NCI-H2029 (cell line): Measurements from ENCODE around the gene SLC28A1.
"Not testable (repeated sequence)": the region's sequence is repeated elsewhere in the genome, so short reads cannot be mapped to it uniquely, and the experiment has no call there.

Experiments used
- DNase-seq: peaks from one replicate; lab custom pipeline; 2025; lab: John Stamatoyannopoulos, UW

The SLC28A1 gene, protein sequence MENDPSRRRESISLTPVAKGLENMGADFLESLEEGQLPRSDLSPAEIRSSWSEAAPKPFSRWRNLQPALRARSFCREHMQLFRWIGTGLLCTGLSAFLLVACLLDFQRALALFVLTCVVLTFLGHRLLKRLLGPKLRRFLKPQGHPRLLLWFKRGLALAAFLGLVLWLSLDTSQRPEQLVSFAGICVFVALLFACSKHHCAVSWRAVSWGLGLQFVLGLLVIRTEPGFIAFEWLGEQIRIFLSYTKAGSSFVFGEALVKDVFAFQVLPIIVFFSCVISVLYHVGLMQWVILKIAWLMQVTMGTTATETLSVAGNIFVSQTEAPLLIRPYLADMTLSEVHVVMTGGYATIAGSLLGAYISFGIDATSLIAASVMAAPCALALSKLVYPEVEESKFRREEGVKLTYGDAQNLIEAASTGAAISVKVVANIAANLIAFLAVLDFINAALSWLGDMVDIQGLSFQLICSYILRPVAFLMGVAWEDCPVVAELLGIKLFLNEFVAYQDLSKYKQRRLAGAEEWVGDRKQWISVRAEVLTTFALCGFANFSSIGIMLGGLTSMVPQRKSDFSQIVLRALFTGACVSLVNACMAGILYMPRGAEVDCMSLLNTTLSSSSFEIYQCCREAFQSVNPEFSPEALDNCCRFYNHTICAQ

DNA sequence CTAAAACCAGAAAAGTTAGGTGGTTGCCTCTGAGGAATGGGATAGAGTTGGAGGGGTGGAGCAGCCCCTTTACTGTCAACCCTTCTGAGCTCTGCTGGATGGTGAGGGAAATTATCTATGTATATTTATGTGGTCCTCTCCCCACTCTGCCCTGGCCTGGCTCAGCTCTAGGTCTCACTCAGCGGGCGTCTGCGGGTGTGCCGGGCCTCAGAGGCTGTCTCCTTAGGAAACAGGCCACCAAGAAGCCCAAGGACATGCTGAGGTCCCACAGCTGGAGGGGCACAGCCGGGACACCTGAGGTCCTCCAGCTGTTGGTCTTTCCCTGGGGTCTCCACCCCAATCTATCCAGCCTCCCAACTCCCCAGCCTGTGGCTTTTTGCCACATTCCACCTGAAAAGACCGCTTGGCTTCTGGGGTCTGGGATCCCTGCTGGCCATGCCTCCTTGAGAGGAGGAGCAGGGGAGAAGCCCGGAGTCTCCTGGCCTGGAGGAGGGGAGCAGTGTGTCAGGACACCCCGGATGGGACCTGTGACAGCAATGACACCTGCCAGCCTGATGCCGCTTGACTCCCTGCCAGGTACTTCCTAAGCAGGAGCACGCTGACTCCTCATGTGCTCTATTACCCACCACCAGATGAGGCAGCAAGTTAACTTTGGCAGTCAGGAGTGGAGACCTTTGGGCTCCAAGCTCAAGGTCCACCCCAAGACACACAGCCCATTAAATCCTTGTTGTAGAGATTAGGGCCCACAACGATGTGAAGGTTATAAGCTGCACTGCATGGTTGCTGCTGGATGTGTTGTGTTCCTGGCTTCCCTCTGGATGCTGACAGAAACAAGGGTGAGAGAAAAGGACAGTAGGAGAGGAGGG, at the start of gene SLC28A1:
SLC28A1 (plus strand) TSS at position 747 of the 866 bp plus-strand sequence. CDS start 3,099 bp downstream, outside the sequence.
- no peak for DNase-seq

- DNase-seq: no peak
Observed at GRCh38 chr15:84834969-84835368, 49.5 kb upstream of the SLC28A1 start.

GRCh38 chr15:84835661-84836337, 48.7 kb upstream of the SLC28A1 start:
- DNase-seq: no peak

- DNase-seq: no peak
Observed at GRCh38 chr15:84836844-84837243, 47.6 kb upstream of the SLC28A1 start.

DNA sequence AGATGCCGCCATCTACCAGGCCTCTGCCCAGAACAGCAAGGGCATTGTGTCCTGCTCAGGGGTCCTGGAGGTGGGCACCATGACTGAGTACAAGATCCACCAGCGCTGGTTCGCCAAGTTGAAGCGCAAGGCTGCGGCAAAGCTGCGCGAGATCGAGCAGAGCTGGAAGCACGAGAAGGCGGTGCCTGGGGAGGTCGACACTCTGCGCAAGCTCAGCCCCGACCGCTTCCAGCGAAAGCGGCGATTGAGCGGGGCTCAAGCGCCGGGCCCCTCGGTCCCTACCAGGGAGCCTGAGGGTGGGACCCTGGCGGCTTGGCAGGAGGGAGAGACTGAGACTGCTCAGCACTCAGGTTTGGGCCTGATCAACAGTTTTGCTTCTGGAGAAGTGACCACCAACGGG, 44.7 kb upstream of the SLC28A1 start:
- no peak for DNase-seq

DNA sequence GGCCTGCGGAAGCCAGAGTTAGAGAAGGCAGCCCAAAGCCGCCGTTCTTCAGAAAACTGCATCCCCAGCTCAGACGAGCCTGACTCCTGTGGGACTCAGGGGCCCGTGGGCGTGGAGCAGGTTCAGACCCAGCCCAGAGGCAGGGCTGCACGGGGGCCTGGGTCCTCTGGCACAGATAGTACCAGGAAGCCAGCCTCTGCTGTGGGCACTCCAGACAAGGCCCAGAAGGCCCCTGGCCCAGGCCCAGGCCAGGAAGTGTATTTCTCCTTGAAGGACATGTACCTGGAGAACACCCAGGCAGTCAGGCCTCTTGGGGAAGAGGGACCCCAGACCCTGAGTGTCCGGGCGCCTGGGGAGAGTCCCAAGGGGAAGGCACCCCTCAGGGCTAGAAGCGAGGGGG, 44.2 kb upstream of the SLC28A1 start:
- no peak for DNase-seq

GRCh38 chr15:84840741-84841429, 43.6 kb upstream of the SLC28A1 start:
- DNase-seq: no peak

DNA sequence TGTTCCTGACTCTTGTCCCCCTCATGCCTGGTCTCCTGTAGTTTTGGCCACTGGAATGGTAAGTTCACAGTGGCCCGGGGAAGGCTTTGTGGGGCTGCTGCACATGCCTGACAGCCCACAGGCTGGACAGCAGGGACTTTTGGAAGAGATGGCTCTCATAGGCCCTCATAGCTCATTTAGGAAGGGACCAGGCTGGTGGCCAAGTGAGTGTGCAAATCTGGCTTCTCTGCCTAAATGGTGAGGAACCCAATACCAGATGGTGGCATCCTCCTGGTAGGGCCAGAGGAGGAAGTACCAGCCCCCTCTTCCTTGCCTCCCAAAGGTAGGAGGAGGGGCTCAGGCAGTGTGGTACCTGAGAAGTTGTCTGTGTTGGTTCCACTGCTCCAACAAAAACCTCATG, 41.7 kb upstream of the SLC28A1 start:
- no peak for DNase-seq

- no peak for DNase-seq
Observed at GRCh38 chr15:84844964-84845363, 39.5 kb upstream of the SLC28A1 start.

DNA sequence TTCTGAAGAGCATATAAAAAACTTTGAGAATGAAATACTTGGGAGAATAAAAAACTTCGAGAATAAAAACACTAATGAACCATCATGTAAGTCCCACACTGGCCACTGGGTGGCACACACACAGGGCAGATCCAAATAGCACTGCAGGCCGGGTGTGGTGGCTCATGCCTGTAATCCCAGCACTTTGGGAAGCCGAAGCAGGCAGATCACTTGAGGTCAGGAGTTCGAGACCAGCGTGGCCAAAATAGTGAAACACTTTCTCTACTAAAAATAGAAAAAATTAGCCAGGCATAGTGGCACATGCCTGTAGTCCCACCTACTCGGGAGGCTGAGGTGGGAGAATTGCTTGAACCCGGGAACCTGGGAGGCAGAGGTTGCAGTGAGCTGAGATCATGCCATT, 38.8 kb upstream of the SLC28A1 start:
- DNase-seq: not testable (repeated sequence)

DNA sequence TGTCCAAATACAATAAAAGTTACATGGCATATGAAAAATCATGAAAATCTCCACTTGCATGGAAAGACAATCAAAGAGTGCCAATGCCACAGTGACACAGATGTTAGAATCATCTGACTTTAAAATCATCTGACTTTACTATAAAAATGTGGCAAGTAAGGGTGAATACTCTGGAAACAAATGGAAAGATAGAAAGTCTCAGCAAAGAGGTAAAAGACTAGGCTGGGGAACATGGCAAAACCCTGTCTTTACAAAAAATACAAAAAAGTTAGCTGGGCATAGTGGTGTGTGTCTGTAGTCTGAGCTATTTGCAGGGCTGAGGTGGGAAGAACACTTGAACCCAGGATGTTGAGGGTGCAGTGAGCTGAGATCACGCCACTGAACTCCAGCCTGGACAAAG, 38.2 kb upstream of the SLC28A1 start:
- DNase-seq: no peak

DNA sequence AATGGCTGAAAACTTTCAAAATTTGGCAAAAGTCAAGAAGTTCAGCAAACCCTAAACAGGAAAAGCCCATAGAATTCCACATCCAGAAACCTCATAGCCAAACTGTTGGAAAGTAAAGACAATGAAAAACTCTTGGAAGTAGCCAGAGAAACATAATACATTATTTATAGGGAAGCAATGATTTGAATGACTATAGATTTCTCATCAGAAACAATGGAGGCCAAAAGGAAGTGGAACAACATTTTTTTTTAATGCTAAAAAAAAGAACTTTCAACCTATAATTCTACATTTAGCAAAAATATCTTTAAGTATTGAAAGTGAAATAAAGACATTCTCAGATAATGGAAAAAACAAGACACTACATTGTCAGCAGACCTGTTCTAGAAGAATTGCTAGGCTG, 37.1 kb upstream of the SLC28A1 start:
- DNase-seq: no peak

DNA sequence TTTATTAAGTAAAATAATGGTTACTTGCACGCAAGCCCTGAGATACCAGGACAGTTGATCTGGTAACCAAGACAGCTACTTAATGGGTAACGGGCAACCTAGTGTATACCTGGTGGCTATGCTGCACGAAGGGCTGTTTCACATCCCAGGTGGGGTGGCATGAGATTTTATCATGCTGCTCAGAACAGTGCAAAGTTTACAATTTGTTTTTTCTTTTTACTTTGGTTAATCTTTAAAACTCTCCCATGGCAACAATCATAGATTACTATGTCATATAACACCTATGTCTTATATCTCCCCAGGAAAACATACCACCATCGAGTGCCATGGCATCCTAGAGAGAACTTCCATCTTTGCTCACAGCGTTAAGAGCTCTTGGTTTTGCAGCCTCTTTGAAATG, 32.2 kb upstream of the SLC28A1 start:
- no peak for DNase-seq

- peak; percentile 28 for DNase-seq
Observed at GRCh38 chr15:84855136-84855535, 29.3 kb upstream of the SLC28A1 start.

GRCh38 chr15:84855765-84856164, 28.7 kb upstream of the SLC28A1 start:
- DNase-seq: no peak

DNA sequence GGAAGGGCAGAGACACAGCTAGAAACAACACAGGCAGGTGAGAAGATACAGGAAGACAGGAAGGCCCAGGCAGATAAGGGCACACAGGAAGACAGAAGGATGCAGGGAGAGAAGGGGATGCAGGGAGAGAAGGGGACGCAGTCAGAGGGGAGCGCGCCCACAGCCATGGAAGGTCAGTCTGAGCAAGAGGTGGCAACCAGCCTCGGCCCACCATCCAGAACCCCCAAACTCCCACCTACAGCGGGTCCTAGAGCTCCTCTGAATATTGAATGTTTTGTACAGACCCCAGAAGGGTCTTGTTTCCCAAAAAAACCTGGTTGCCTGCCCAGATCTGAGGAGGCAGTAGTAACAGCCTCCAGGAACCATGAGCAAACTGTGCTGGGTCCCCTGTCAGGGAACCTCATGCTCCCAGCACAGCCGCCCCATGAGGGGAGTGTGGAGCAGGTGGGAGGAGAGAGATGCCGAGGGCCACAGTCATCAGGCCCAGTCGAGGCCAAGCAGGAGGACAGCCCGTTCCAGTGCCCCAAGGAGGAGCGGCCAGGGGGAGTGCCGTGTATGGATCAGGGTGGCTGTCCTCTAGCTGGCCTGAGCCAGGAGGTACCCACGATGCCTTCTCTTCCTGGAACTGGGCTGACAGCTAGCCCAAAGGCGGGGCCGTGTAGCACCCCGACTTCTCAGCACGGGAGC, 27.6 kb upstream of the SLC28A1 start:
- DNase-seq: no peak

DNA sequence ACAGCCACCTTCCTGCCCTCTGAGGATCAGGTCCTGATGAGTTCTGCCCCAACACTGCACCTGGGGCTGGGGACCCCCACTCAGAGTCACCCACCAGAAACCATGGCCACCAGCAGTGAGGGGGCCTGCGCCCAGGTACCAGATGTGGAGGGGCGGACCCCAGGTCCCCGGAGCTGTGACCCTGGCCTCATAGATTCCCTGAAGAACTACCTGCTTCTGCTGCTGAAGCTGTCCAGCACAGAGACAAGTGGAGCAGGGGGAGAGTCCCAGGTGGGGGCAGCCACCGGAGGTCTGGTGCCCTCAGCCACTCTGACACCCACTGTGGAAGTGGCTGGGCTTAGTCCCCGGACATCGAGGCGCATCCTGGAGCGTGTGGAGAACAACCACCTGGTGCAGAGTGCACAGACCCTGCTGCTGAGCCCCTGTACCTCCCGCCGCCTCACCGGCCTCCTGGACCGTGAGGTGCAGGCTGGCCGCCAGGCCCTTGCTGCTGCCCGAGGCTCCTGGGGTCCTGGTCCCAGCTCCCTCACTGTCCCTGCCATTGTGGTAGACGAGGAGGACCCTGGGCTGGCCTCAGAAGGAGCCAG, 27.0 kb upstream of the SLC28A1 start:
- DNase-seq: no peak

GRCh38 chr15:84858231-84858630, 26.2 kb upstream of the SLC28A1 start:
- DNase-seq: no peak

DNA sequence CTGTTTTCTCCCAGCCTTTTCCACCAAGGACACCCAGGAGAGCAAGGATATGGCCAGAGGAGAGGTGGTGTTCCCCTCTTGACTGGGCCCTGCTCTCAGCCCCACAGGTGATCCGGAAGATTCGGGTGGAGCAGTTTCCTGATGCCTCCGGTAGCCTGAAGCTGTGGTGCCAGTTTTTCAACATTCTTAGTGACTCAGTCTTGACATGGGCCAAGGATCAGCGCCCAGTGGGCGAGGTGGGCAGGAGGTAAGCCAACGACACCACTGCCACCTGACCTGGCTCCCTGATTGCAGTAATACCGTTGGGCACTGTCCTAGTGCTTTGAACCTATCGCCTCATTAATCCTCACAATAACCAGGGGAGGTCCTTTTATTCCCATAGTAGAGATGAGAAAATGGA, 25.3 kb upstream of the SLC28A1 start:
- DNase-seq: no peak

- DNase-seq: no peak
Observed at GRCh38 chr15:84859651-84860050, 24.8 kb upstream of the SLC28A1 start.
